ENCODE measurements around the gene ZFPM1. TPM values are rescaled to one million over a fixed set of nuclear protein-coding genes. Genes with fewer than 3 reads are reported as not detected.

Gene ZFPM1
- total RNA-seq, 4 donors from 2014 or later: 1.9 to 5.3 (median 3.4) TPM

DNA sequence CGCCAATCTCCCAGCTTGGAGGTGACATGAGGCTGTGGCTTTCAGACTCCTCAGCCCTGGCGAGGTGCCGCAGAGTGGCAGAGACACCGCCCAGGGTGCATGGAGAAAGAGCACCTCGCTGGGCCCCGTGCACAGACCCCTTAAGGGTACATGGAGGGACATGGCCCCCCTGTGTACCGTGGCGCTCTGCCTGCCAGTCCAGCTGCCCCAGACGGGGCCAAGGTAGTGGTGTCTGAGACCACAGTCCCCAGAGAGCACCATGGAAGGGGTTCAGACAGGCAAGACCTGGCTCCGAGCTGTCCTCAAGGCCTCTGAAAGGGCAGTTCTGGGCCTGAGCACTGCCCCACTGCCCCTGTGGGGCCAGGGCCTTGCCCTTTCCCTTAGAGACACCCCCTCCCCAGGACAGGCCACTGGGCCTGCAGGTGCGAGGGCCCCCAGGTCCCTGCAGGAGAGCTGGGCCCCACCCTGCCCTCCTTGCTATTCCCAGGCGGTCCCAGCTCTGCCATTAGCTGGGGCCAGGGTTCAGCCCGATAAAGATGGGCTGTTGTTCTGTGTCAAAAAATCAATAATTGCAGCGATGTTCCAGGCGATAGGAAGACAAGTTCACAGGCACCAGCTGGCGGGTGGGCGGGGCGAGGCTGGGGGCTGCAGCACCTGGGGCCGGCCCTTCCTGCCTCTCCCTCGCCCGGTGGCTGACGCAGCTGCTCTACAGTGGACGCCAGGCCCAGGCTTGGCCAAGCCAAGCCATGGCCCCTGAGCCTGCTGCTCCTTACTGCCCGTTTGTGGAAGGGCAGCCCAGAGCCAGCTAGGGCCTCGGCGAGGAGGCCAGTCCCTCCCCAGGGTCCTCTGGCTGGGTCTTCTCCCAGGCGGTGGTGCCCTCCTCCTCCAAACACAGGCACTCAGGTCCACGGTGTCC lies 51.7 kb downstream of the ZFPM1 start:
- Histone ChIP-seq H3K27me3 (no peaks in the 10 kb centered on the region), H3K4me3 (replicated peaks in 1 of 3) (no peak overlapping the region), H3K36me3 (no peaks in the 10 kb centered on the region), H3K9me3 (no peaks in the 10 kb centered on the region), H3K27ac (no peak overlapping the region), H3K4me1 (no peaks in the 10 kb centered on the region)
- intact Hi-C loops (cut with DNase I): no loop called here
- 77 to 91% methylated on average over 5 to 20 of the region's 28 CpGs for WGBS, 2 donors
- DNase-seq: no peak
- TF ChIP-seq POLR2A (IDR thresholded peaks at IDR 0.05): no peak
- TF ChIP-seq, protein P1, sequence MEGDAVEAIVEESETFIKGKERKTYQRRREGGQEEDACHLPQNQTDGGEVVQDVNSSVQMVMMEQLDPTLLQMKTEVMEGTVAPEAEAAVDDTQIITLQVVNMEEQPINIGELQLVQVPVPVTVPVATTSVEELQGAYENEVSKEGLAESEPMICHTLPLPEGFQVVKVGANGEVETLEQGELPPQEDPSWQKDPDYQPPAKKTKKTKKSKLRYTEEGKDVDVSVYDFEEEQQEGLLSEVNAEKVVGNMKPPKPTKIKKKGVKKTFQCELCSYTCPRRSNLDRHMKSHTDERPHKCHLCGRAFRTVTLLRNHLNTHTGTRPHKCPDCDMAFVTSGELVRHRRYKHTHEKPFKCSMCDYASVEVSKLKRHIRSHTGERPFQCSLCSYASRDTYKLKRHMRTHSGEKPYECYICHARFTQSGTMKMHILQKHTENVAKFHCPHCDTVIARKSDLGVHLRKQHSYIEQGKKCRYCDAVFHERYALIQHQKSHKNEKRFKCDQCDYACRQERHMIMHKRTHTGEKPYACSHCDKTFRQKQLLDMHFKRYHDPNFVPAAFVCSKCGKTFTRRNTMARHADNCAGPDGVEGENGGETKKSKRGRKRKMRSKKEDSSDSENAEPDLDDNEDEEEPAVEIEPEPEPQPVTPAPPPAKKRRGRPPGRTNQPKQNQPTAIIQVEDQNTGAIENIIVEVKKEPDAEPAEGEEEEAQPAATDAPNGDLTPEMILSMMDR (IDR thresholded peaks at IDR 0.05): no peak

- H3K27me3 ChIP-seq: no peaks in the 10 kb centered on the region
- H3K4me1 ChIP-seq: no peaks in the 10 kb centered on the region
- 37% methylated on average over 7 of the region's 22 CpGs; no CpG with 5 or more reads in 1 of the 2 donors for WGBS, 2 donors
- intact Hi-C loops (cut with DNase I): no loop called here
- H3K4me3 ChIP-seq (replicated peaks in 1 of 3): no peak overlapping the region
- no peak for TF ChIP-seq POLR2A (IDR thresholded peaks at IDR 0.05)
- TF ChIP-seq, protein P1 (IDR thresholded peaks at IDR 0.05): peak in 3 of 6 experiments; percentile 12 to 42 (median 36)
- H3K36me3 ChIP-seq: no peaks in the 10 kb centered on the region
- DNase-seq: peak; percentile 54 to 61
- H3K9me3 ChIP-seq: no peaks in the 10 kb centered on the region
- H3K27ac ChIP-seq: no peak overlapping the region
These were observed 52.5 kb downstream of the ZFPM1 start for GRCh38 chr16:88505405-88506082.

DNA sequence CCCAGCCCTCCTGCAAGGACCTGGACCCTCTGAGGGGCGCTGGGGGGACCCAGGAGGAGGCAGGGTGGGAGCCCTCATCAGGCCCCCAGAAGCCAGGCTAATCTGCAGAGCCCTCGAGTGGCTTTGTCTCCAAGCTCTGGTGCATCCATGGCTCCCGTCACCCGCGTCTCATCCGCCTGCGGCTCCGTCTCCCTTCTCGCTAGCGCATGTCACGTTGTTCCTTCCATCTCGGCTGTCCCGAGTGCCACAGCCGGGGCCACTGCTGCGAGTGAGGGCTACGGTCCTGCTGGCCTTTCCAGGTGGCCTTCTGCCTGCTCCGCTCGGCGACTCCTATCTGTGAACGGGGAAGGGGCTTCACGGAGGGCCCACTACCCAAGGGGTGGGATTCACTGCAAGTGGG lies 53.6 kb downstream of the ZFPM1 start:
- Histone ChIP-seq H3K9me3 (no peaks in the 10 kb centered on the region), H3K4me1 (no peaks in the 10 kb centered on the region), H3K4me3 (replicated peaks in 1 of 3) (no peak overlapping the region), H3K36me3 (no peaks in the 10 kb centered on the region), H3K27me3 (no peaks in the 10 kb centered on the region), H3K27ac (no peak overlapping the region)
- TF ChIP-seq, protein P1 (IDR thresholded peaks at IDR 0.05): no peak
- TF ChIP-seq POLR2A (IDR thresholded peaks at IDR 0.05): no peak
- DNase-seq: no peak
- intact Hi-C loops (cut with DNase I): no loop called here
- 93 to 95% methylated on average over 21 of the region's 21 CpGs for WGBS, 2 donors

- no peaks in the 10 kb centered on the region for H3K9me3 ChIP-seq
- H3K36me3 ChIP-seq: no peaks in the 10 kb centered on the region
- no peak for DNase-seq
- H3K27ac ChIP-seq: no peak overlapping the region
- TF ChIP-seq POLR2A (IDR thresholded peaks at IDR 0.05): no peak
- TF ChIP-seq, protein P1 (IDR thresholded peaks at IDR 0.05): no peak
- H3K4me3 ChIP-seq (replicated peaks in 1 of 3): no peak overlapping the region
- intact Hi-C loops (cut with DNase I): no loop called here
- no peaks in the 10 kb centered on the region for H3K27me3 ChIP-seq
- no peaks in the 10 kb centered on the region for H3K4me1 ChIP-seq
- WGBS, 2 donors: 89% methylated on average over 3 to 7 of the region's 9 CpGs
These were observed 54.2 kb downstream of the ZFPM1 start for GRCh38 chr16:88507231-88507743.

All from thyroid gland (tissue), 4 donors.